Measurements from ENCODE around the gene LPP. TPM values are rescaled to one million over a fixed set of nuclear protein-coding genes. Genes with fewer than 3 reads are reported as not detected.

The LPP gene
- total RNA-seq (ENCODE audit: low replicate concordance), result 96.7 and 112 TPM in 2 replicates
- long read RNA-seq, partial matches to known transcripts, result 4 of 41 reads
- long read RNA-seq, other reads (novel, unspliced or antisense), result 37 of 41 reads

DNA sequence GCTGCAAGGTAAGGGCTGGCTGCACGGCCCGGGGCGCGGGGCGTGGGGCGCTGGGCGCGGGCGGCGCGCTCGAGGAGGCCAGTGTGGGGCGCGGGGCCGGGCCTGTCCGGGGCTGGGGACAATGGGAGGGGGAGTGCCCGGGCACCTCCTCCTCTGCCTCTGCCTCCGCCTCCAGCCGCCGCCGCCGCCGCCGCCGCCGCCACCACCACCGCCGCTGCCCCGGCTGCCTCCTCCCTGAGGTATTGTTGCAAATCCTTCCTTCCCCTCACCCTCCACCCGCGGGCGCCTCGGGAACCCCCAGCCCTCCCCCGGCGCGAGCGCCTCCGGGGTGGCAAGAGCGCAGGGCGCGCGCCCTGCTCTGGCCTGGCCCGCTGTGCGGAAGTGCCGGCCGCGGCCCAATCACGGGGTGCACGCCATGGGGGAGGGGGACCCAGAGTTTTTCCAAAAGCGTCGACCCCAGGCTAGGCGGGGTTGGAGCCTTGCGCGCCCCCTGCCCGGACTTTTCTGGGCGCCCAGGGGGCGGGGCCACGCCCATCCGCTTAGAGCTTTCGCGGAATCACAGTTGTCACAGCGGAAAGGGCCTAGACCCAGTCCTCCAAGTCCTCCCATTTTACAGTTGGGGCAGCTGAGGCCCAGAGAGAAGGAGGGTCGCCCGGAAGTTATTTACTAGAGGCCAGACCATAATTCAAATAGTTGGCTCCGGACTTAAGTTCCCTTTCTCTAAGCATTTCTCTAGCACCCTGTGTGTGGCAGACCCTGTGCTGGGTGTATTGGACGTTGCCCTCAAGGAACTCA, at the start of gene LPP:
Gene LPP, plus strand, starts transcription at position 144 of the 795 bp plus-strand sequence. CDS start 251,964 bp downstream, outside the sequence.
- no peaks in the 10 kb centered on the region for H3K9me3 Mint-ChIP-seq

DNA sequence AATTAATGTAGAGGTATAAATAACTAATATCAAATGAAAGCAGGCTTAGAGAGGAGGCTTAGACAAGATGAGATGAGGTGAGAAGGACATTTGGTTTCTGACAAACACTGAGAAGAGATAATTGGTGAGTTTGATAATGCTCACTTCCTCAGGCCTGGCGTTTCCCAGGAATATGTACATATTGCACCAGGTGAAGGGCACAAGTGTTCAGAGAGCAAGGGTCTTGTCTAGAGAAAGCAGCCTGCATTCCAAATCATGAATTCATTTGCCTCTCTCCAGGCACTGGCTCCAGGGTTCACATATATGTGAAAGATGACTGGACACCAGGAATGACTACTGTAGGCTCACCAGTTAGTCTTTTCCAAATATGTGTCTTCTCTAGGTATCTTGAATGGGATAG, 48.0 kb upstream of the LPP start:
- DNase-seq (ENCODE audit: extremely low spot score, unreplicated experiment), result no peak
- Mint-ChIP-seq H3K9me3 (peaks cover 3% of the 10 kb centered on the region), H3K4me1 (ENCODE audit: unreplicated experiment) (peaks cover 4% of the 10 kb centered on the region), H3K36me3 (no peaks in the 10 kb centered on the region), H3K4me3 (no peak overlapping the region), H3K27me3 (peaks cover 3% of the 10 kb centered on the region), H3K27ac (no peak overlapping the region)
- TF ChIP-seq, protein P1, sequence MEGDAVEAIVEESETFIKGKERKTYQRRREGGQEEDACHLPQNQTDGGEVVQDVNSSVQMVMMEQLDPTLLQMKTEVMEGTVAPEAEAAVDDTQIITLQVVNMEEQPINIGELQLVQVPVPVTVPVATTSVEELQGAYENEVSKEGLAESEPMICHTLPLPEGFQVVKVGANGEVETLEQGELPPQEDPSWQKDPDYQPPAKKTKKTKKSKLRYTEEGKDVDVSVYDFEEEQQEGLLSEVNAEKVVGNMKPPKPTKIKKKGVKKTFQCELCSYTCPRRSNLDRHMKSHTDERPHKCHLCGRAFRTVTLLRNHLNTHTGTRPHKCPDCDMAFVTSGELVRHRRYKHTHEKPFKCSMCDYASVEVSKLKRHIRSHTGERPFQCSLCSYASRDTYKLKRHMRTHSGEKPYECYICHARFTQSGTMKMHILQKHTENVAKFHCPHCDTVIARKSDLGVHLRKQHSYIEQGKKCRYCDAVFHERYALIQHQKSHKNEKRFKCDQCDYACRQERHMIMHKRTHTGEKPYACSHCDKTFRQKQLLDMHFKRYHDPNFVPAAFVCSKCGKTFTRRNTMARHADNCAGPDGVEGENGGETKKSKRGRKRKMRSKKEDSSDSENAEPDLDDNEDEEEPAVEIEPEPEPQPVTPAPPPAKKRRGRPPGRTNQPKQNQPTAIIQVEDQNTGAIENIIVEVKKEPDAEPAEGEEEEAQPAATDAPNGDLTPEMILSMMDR (conservative IDR thresholded peaks at IDR 0.05), result no peak

More for the DNA sequence above, at the start of gene LPP:
- Mint-ChIP-seq H3K36me3 (peaks cover 12% of the 10 kb centered on the region), H3K4me3 (peak within 1 kb of the TSS; percentile 100), H3K27ac (peak within 1 kb of the TSS; percentile 100), H3K4me1 (ENCODE audit: unreplicated experiment) (peaks cover 56% of the 10 kb centered on the region), H3K27me3 (no peaks in the 10 kb centered on the region)
- TF ChIP-seq, protein P1 (conservative IDR thresholded peaks at IDR 0.05), result peak; percentile 22
- DNase-seq (ENCODE audit: extremely low spot score, unreplicated experiment), result peak; percentile 86

- TF ChIP-seq, protein P1 (conservative IDR thresholded peaks at IDR 0.05), result no peak
- Mint-ChIP-seq H3K27me3 (peaks cover 3% of the 10 kb centered on the region), H3K4me3 (no peak overlapping the region), H3K36me3 (no peaks in the 10 kb centered on the region), H3K9me3 (peaks cover under 1% of the 10 kb centered on the region), H3K4me1 (ENCODE audit: unreplicated experiment) (peaks cover 4% of the 10 kb centered on the region), H3K27ac (no peak overlapping the region)
- no peak for DNase-seq (ENCODE audit: extremely low spot score, unreplicated experiment)
These were observed 47.5 kb upstream of the LPP start for GRCh38 chr3:188106454-188106853.

DNA sequence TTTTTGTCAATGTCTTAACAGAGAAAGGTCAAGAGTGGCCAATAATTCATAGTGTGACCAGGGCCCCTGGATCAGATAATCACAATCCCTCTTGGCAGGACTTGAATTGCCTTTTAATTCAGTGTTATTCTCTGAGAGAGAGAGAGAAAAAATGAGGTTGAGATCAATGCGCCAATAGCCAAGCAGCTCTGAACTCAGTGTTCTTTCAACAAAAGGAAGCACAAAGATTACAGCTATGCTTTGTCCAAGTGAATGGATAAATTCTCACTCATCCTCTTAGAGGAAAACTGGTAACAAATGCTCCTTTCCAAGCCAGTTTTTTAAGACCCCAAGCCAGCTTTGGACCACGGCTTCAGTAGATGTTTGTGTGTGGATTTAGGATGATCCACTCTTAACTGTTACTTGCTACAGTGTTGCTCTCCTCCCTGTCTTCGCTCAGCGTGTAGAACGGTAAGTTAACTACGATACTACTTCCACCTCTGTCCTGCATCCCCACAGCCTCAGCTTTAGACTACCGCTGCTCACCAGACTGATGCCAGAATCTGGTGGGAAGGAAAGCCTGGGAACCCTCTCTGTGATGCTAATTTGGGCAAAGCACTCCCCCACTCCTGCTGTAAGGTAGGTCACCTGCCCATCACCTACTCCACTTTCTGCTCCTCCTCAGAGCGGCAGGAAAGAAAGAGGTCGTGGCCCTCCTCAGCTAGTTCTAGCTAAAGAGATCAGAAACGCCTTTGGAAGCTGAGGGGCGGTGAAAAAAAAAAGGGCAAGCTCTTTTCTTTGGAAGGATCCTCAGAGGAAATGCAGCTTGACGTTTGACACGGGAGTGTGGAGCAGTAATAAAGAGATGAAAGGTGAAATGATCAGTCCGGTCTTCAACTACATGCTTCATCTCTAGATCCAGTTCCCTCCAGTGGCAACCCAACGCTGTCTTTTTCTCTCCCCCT, 46.8 kb upstream of the LPP start:
- H3K4me3 Mint-ChIP-seq, result no peak overlapping the region

More for the DNA sequence above, 46.8 kb upstream of the LPP start:
- Mint-ChIP-seq H3K27me3 (peaks cover 3% of the 10 kb centered on the region), H3K4me1 (ENCODE audit: unreplicated experiment) (peaks cover 4% of the 10 kb centered on the region), H3K36me3 (no peaks in the 10 kb centered on the region), H3K9me3 (no peaks in the 10 kb centered on the region), H3K27ac (no peak overlapping the region)
- no peak for DNase-seq (ENCODE audit: extremely low spot score, unreplicated experiment)
- TF ChIP-seq, protein P1 (conservative IDR thresholded peaks at IDR 0.05), result no peak

Measured in type B pancreatic cell (in vitro differentiated cells).